GM13977 (cell line): ENCODE results near the gene TEX53.

ENCODE experiments used
- DNase-seq: peaks from one replicate; pipeline ENCODE4 v3.0.0; 2012; ENCODE audit warnings: low spot score
- in situ Hi-C: fragments of 300-500 bp; cut with MboI; formaldehyde crosslinking; loops from one replicate; pipeline ENCODE4 v1.12.0; 2022; ENCODE audit warnings: low sequenced_read_pairs, low pct_unique_long_range_greater_than_20kb, mixed read lengths, inconsistent platforms; ENCODE audit not compliant: unreplicated experiment
- TF ChIP-seq, protein P1 (sequence below): IDR thresholded peaks from 2 replicates; pipeline ENCODE4 v1.5.1; 2012; ENCODE audit warnings: mild to moderate bottlenecking, control low read depth; ENCODE audit not compliant: insufficient read depth; ENCODE audit errors: extremely low read depth, missing control alignments

The TEX53 gene

DNA sequence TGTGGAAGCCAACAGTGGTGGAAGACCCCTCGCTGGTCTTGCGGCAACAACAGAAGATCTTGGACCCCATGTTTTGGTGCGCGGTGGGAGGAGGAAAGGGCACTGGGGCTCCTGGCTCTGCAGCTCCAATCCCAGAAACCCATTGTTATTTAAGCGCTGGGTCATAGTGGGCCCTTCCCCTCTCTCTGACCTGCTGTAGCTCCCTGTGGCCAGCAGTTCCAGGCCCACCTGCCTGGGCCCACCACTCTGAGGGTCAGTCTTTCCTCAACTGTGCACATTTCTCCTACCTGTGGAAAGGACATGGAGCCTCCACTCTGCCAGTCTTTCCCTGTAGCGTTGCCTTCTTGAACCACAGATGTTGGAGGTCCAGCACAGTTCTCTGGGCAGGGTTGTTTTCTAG is at the start of gene TEX53:
TEX53 (minus strand) TSS at position 101 of the 400 bp plus-strand sequence; CDS start at position 70, 31 bp downstream.
- TF ChIP-seq, protein P1, sequence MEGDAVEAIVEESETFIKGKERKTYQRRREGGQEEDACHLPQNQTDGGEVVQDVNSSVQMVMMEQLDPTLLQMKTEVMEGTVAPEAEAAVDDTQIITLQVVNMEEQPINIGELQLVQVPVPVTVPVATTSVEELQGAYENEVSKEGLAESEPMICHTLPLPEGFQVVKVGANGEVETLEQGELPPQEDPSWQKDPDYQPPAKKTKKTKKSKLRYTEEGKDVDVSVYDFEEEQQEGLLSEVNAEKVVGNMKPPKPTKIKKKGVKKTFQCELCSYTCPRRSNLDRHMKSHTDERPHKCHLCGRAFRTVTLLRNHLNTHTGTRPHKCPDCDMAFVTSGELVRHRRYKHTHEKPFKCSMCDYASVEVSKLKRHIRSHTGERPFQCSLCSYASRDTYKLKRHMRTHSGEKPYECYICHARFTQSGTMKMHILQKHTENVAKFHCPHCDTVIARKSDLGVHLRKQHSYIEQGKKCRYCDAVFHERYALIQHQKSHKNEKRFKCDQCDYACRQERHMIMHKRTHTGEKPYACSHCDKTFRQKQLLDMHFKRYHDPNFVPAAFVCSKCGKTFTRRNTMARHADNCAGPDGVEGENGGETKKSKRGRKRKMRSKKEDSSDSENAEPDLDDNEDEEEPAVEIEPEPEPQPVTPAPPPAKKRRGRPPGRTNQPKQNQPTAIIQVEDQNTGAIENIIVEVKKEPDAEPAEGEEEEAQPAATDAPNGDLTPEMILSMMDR, result no peak
- in situ Hi-C loops, result no loop called here
- no peak for DNase-seq

DNA sequence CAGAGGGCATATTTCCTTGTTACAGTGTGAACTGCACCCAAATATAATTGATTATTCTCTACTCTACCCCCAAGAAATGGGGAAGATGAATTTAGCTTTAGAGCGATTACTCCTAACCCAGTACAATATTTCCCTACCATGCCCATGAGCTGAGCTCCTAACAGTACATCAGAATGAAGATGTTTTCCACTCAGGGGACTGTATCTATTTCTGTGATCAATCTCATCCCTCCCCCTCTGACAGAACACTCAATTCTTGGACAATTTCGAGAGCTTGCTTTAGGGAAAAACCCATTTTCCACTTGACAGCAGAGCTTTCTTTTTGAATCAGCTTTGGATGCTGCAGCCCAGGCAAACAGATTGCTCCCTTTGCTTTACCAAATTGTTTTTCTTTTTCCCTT is 49.1 kb upstream of the TEX53 start:
- no peak for DNase-seq
- in situ Hi-C loops, result no loop called here
- TF ChIP-seq, protein P1, result no peak

DNA sequence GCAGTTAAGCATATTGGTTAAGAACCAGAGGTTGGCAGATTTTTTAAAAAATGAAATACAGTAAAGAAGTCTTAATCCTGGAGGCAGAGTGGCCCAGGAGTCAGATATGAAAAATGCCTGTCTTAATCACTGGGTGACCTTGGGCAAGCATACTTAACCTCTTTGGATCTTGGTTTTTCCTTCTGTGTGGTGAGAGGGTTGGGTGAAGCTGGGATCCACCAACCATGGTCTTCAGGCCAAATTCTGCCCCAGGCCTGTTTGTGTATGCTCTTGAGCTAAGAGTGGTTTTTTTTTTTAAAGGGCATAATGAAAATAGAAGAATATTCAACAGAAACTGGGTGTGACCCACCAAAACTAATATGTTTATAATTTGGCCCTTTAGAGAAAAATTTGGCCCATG is 44.4 kb upstream of the TEX53 start:
- no peak for DNase-seq
- TF ChIP-seq, protein P1, result no peak
- in situ Hi-C loops, result no loop called here

- TF ChIP-seq, protein P1, result no peak
- in situ Hi-C loops, result loop anchor here (25.0 kb wide), 2 partner anchors 514 to 814 kb away; no protein-coding TSS in a partner anchor
- peak; percentile 74 for DNase-seq
Observed at GRCh38 chr9:114697951-114698351, 40.3 kb upstream of the TEX53 start.

GRCh38 chr9:114696814-114697544 is 39.4 kb upstream of the TEX53 start:
- in situ Hi-C loops, result loop anchor here (25.0 kb wide), 2 partner anchors 515 to 815 kb away; no protein-coding TSS in a partner anchor

DNA sequence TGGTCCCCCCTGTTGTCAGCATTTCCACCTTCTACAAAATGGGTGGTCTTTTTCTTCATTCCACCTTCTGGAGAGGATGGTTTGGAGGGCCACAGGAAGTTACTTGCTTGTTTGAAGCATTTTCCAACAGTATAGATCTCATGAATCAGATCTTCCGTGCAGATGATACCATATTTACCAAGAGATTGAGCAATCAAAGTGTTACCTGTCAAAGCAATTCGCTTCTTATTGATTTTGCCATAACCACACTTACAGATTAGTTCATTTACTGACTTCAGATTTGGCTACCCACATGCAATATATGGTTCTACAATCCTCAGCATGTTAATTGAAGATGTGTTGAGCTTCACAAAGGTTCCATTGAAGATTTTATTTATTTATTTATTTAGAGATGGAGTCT is 38.3 kb upstream of the TEX53 start:
- DNase-seq, result no peak
- TF ChIP-seq, protein P1, result no peak
- in situ Hi-C loops, result loop anchor here (25.0 kb wide), 2 partner anchors 516 to 816 kb away; no protein-coding TSS in a partner anchor

More at GRCh38 chr9:114696814-114697544, 39.4 kb upstream of the TEX53 start:
- TF ChIP-seq, protein P1, result no peak
- peak; percentile 71 for DNase-seq
